Measurements from ENCODE around the gene SLC26A6.

The SLC26A6 gene

DNA sequence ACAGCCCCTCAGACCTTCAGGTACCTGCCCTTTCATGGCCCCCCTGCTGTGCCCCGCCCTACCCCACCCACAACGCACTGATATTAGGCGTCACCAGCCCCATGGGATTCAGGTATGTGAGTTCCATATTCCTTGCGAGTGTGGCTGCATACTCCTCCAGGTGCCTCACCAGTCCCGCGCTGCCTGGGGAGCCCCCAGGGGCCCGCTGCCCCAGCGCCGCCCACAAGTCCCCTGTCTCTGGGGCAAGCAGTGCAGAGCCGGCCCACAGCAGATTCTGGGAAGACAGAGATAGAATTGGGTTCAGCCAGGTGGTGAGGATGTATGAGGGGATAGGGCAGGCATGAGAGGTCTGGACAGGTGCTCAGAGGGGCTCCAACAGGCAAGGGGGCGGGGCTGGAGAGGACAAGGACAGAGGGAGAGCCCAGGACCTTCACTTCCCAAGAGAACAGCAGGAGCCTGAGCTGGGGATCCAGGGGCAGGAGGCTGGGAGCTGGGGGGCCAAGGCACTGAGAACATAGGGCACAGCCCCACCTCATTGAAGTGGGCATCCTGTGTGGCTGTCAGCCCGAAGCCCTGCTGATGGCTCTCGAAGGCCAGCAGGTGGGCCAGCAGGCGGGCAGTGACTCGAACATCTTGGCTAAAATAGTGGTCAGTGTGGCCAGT lies 13.1 kb upstream of the SLC26A6 start:
- Mint-ChIP-seq H3K27ac (no peak overlapping the region), H3K27me3 (no peaks in the 10 kb centered on the region), H3K9me3 (no peaks in the 10 kb centered on the region), H3K4me3 (no peak overlapping the region), H3K36me3 (ENCODE audit: low read depth) (peaks cover 21% of the 10 kb centered on the region), H3K4me1 (ENCODE audit: low read depth) (no peaks in the 10 kb centered on the region)
- no peak for DNase-seq

DNA sequence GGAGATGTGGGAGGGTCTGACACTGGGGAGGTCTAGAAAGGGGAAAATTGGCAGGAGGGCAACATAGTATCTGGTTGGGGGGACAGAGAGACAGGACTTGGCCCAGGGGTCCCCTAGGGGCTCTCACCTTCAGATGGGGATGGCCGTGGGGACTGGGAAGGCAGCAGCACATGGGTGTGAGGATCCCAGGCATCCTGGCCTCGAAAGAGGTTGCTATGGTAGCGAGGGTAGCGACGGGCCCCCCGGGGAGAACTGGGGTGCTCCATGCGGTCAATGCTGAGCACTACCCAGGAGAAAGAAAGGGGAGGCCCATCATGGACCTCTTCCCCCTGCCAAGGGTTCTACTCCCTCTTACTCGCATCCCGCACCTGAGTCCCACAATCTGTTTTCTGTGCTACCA lies 12.5 kb upstream of the SLC26A6 start:
- Mint-ChIP-seq H3K9me3 (no peaks in the 10 kb centered on the region), H3K27ac (no peak overlapping the region), H3K4me3 (no peak overlapping the region), H3K4me1 (ENCODE audit: low read depth) (no peaks in the 10 kb centered on the region), H3K27me3 (no peaks in the 10 kb centered on the region), H3K36me3 (ENCODE audit: low read depth) (peaks cover 20% of the 10 kb centered on the region)
- DNase-seq = no peak

DNA sequence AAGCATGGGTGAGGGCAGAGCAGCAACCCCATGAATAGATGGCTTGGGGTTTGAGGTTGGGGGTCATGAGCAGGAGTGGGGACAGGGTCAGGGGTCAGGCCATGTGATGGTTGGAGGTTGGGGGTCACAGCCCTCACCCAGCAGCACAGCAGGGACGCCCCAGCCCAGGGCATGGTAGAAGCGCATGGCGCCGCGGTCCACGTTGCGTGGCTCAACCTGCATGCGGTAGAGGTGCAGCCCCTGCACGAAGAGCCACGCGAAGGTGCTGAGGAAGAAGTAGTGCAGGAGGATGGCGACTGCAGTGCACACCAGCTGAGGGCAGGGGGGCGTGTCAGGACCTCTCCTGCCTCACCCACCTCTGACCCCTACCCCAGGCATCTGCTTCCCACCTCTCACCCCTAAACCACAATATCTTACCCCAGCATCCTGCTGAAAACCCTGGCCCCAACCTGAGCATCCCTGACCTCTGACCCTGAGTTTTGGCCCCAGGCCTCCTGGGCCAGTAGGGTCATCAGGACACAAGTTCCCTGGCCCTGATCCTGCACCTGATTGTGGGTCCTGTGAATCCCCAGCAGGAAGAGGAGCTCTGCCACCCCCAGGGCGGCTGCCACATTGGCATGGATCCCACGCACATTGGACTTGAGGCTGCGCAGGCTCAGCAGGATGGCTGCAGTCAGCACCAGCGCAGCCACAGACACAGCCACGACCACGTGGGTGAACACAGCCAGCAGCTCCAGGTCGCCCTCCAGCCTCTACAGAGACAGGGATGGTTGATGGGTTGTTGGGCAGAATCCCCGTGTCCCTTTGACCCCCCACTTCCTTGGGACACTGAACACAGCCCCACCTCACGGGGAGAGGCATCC lies 9.9 kb upstream of the SLC26A6 start:
- H3K36me3 Mint-ChIP-seq (ENCODE audit: low read depth) = peaks cover 25% of the 10 kb centered on the region
- H3K27me3 Mint-ChIP-seq = no peaks in the 10 kb centered on the region
- H3K4me3 Mint-ChIP-seq = no peak overlapping the region
- H3K9me3 Mint-ChIP-seq = no peaks in the 10 kb centered on the region
- no peaks in the 10 kb centered on the region for H3K4me1 Mint-ChIP-seq (ENCODE audit: low read depth)
- DNase-seq = no peak
- no peak overlapping the region for H3K27ac Mint-ChIP-seq

DNA sequence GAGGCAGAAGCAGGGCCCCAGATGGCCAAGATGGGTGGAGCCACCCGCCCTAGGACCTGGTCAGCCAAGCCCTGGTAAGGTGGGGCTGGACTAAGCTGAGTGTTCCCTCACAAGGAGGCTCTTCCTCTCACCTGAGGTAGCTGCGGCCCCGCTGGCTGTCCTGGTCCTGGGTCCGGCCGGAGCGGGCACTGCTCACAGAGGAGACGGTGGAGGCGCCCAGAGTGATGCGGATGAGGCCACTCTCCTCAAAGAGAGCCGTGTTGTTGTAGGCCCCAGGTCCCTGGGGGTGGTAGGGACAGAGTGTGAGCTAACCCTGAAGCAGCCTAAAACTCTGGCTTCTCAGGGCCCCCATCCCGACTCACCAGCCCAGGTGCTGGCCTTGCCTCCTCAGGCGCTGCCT lies 7.3 kb upstream of the SLC26A6 start:
- Mint-ChIP-seq H3K4me3 (no peak overlapping the region), H3K4me1 (ENCODE audit: low read depth) (no peaks in the 10 kb centered on the region), H3K27me3 (no peaks in the 10 kb centered on the region), H3K9me3 (no peaks in the 10 kb centered on the region), H3K36me3 (ENCODE audit: low read depth) (peaks cover 34% of the 10 kb centered on the region), H3K27ac (no peak overlapping the region)
- no peak for DNase-seq

DNA sequence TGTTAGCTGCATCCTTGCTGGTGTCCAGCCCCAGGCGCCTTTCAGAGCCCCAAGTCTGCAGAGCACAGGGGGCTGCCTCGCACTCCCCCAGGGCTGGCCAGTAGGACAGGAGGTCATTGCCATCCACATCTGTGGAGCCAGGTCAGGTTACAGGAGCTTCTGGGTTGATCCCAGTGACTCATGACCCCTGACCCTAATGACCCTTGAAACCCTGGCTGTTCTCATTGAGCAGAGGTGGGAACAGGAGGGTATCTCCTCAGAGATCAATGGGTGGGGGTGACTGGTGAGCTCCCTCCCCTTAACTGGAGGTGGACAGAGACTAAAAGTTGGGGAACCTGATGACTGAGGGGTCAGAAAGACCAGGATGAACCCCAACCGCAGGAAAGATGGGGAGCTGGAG lies 6.1 kb upstream of the SLC26A6 start:
- no peak for DNase-seq
- Mint-ChIP-seq H3K9me3 (no peaks in the 10 kb centered on the region), H3K36me3 (ENCODE audit: low read depth) (peaks cover 31% of the 10 kb centered on the region), H3K27ac (no peak overlapping the region), H3K4me1 (ENCODE audit: low read depth) (peaks cover 5% of the 10 kb centered on the region), H3K4me3 (no peak overlapping the region), H3K27me3 (no peaks in the 10 kb centered on the region)

DNA sequence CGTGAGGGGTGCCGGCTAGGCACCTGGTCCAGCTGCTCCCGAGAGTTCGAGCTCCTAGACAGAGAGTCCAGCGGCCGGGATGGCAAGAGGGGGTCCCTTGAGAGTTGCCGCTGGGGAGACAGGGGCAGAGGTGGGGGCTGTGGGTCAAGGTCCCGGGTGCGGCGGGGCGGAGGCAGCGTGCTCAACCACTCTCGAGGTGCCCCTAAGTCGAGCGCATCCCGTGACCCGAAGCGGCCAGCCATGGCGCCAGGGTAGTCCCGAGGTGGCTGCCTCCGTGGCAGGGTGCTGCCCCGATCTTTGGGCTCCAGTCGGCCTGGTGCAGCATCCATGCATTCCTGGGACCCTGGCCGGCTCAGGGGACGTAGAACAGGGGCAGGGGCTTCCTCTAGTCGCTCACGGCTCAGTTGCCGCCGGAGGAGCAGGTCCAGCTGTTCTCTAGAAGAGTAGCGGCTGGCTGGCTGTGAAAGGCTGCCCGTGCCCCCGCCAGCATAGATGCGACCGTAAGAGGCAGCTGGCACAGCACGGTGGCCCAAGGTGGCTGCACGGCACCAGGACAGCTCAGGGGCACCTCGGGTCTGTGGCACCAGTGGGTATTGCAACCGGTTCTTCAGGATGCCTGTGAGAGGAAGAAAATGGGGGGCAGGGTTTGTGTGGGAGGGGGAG lies 4.8 kb upstream of the SLC26A6 start:
- no peaks in the 10 kb centered on the region for H3K27me3 Mint-ChIP-seq
- H3K27ac Mint-ChIP-seq = no peak overlapping the region
- peaks cover 12% of the 10 kb centered on the region for H3K4me1 Mint-ChIP-seq (ENCODE audit: low read depth)
- peaks cover 32% of the 10 kb centered on the region for H3K36me3 Mint-ChIP-seq (ENCODE audit: low read depth)
- no peak overlapping the region for H3K4me3 Mint-ChIP-seq
- H3K9me3 Mint-ChIP-seq = no peaks in the 10 kb centered on the region
- DNase-seq = no peak

DNA sequence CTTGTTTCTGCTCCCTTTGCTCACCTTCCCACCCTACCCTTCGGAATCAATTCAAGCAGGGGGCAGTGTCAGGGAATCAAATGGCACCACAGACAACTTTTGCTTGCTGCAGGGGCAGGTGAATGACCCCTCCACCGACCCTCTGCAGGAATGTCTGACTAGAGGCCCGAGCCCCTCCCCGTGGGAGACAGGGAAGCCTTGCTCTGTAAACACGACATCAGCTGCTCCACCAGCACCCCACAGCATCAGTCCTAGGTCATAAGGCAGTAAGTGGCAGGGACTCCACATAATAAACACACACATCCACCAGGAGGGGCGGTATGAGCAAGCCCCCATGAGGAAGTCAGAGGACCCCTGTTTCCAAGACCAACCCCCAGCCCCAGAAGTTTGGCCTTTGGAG lies 2.0 kb upstream of the SLC26A6 start:
- H3K27ac Mint-ChIP-seq = peak overlapping the region; percentile 20

DNA sequence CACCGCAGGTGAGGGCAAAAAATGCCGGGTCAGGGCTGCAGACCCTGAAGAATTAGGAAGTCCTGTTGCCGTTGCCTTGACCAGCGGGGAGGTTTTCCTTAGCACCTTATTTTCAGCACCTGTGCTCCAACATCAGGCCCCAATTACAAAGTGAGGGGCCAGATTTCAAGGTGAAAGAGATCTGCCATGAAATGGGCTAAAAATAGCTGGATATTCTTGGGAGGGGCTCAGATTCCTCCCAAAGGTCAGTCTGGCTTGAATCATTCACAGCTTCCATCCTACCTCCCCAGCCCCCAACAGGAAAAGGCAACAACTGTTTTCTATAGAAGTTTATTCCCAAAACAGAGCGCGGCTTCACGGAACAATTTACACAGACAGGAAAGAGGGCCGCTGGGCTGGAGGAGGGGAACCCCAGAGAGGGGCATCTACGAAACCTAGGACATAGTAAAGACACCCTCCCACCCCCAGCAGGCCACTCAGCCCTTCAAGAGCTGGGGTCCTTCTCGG lies 941 bp upstream of the SLC26A6 start:
- Mint-ChIP-seq H3K4me3 (peak overlapping the region; percentile 86), H3K4me1 (ENCODE audit: low read depth) (peaks cover 23% of the 10 kb centered on the region), H3K27ac (no peak overlapping the region), H3K36me3 (ENCODE audit: low read depth) (peaks cover 32% of the 10 kb centered on the region), H3K27me3 (no peaks in the 10 kb centered on the region), H3K9me3 (no peaks in the 10 kb centered on the region)
- DNase-seq = no peak

More for the DNA sequence above, 2.0 kb upstream of the SLC26A6 start:
- Mint-ChIP-seq H3K36me3 (ENCODE audit: low read depth) (peaks cover 32% of the 10 kb centered on the region), H3K4me1 (ENCODE audit: low read depth) (peaks cover 23% of the 10 kb centered on the region), H3K9me3 (no peaks in the 10 kb centered on the region), H3K27me3 (no peaks in the 10 kb centered on the region), H3K4me3 (no peak overlapping the region)
- DNase-seq = no peak

DNA sequence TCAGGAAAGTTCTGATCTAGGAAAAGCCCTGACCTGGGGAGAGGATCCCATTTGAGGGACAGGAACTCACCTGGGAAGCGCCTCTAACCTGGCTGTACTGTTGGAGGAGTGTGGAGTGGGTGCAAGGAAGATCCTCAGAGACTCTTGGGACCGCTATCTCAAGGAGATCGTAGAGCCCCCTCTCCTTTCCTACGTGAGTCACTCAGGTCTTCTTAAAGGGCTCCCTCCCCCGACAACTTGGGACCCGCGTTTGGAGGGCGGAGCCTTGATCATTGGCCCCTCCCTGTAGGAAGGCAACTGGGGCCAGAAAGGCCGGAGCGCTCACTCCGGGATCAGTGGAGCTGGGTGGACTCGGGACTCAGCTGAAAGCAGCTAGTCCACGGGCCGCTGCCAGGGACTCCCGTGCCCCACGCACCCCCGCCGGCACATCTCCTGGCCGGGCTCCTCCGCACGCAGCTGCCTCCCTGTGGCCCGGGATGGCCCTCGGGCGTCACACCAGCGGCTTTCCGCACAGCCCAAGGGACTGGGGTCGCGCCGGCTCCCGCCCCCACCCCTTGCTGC lies 520 bp downstream of the SLC26A6 start:
- Mint-ChIP-seq H3K4me3 (peak overlapping the region; percentile 86), H3K4me1 (ENCODE audit: low read depth) (peaks cover 23% of the 10 kb centered on the region), H3K27ac (peak overlapping the region; percentile 47), H3K9me3 (no peaks in the 10 kb centered on the region), H3K36me3 (ENCODE audit: low read depth) (peaks cover 43% of the 10 kb centered on the region), H3K27me3 (no peaks in the 10 kb centered on the region)
- DNase-seq = peak; percentile 74

DNA sequence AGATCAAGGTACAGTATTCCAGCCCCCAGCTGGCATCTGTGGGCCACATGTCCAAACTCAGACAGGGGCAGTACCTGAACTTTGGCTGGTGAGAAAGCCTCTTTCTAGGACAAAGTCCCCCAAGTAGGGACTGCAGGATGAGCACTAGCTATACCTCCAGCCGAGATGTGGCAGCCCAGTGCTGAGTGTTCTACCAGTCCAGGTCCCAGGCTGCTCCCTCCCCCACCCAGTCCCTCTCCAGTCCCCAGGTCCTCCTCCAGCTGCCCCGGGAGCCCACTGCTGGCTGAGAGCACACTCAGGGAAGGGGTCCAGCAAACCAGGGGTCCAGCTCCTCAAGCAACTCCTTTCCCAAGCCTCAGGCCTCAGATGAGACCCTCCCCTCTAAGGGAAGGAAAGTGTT lies 1.5 kb downstream of the SLC26A6 start:
- no peak for DNase-seq
- Mint-ChIP-seq H3K4me3 (peak overlapping the region; percentile 86), H3K27ac (no peak overlapping the region), H3K9me3 (no peaks in the 10 kb centered on the region), H3K4me1 (ENCODE audit: low read depth) (peaks cover 23% of the 10 kb centered on the region), H3K36me3 (ENCODE audit: low read depth) (peaks cover 44% of the 10 kb centered on the region), H3K27me3 (no peaks in the 10 kb centered on the region)

DNA sequence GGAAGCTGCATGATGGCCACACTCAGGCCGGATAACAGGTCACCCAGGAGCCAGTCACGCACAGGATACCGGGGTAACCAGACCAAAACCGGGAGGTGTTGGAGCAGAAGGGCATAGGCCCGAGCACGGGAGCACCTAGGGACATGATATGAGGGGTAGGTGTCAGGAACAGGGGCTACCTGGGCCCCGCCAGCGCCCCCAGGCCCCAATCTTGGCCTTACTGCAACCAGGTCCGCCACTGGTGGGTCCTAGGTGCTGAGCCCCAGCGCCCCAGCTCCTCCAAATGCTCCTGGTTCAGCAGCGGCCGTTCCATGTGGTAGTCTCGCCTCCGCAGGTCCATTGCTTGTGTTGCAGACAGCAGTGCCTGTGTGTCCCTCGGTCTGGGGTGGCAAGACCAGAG lies 2.0 kb downstream of the SLC26A6 start:
- H3K9me3 Mint-ChIP-seq = no peaks in the 10 kb centered on the region
- DNase-seq = no peak
- H3K4me3 Mint-ChIP-seq = peak overlapping the region; percentile 5
- no peaks in the 10 kb centered on the region for H3K27me3 Mint-ChIP-seq
- peaks cover 23% of the 10 kb centered on the region for H3K4me1 Mint-ChIP-seq (ENCODE audit: low read depth)
- H3K27ac Mint-ChIP-seq = no peak overlapping the region
- H3K36me3 Mint-ChIP-seq (ENCODE audit: low read depth) = peaks cover 49% of the 10 kb centered on the region

DNA sequence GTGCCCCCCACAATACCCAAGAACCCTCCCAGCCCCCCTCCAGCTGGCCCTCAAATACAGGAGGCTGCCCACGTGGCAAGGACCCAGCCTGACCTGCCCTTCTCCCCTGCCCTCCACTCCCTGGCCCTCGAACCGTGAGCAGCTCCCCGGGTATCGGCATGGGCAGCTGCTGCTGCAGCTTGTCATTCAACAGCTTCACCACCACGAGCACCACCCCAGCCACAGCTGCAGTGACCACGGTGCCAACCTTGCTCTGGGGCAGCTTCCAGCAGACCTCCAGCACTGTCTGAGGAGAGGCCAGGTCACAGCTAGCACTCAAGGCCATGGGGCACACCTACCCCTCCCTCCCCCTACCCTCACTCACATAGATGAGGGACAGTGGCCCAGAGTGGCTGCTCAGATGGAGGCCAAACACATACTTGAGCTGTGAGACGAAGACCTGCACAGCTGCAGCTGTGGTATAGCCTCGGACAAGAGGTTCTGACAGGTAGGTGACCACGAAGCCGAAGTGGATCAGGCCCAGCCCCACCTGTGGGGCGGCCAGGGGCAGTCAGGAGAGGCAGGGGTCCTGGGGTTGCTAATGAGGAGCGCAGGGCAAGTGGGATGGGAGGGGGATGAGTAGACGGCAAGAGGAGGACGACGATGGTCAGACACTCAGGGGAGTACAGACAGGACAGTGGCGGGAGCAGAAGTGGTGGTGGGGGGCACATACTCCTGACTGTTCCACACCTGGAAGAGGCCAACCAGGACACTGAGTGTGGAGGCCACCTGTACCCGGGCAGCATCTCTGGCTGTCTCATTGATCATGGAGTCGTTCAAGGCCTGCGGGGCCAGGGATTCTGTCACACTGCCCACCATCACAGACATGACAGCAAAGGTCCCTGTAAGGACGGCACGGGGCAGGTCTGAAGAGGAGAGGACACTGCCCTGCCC lies 3.5 kb downstream of the SLC26A6 start:
- Mint-ChIP-seq H3K27me3 (no peaks in the 10 kb centered on the region), H3K27ac (no peak overlapping the region), H3K9me3 (no peaks in the 10 kb centered on the region)

DNA sequence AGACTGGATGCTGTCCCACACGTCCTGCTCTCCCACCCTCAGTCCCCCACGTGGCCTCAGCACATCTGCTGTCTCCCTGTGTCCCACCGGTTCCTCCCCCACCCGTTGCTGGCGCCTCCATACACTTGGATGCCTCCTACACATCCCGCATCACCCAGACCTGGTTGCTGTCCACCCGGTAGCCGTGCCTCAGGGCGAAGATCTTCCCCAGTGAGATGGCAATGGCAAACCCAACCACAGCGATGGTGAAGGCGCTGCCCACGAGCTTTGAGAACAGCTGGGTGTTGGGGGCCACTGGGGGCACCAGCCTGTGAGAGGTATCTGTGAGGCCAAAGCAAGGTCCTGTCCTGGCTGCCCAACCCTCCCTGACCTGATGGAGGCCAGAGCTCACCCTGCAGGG lies 4.4 kb downstream of the SLC26A6 start:
- no peak overlapping the region for H3K27ac Mint-ChIP-seq
- H3K36me3 Mint-ChIP-seq (ENCODE audit: low read depth) = peaks cover 72% of the 10 kb centered on the region
- no peak for DNase-seq
- no peak overlapping the region for H3K4me3 Mint-ChIP-seq
- no peaks in the 10 kb centered on the region for H3K9me3 Mint-ChIP-seq
- H3K27me3 Mint-ChIP-seq = no peaks in the 10 kb centered on the region
- H3K4me1 Mint-ChIP-seq (ENCODE audit: low read depth) = peaks cover 12% of the 10 kb centered on the region

More for the DNA sequence above, 3.5 kb downstream of the SLC26A6 start:
- H3K36me3 Mint-ChIP-seq (ENCODE audit: low read depth) = peaks cover 62% of the 10 kb centered on the region
- peaks cover 20% of the 10 kb centered on the region for H3K4me1 Mint-ChIP-seq (ENCODE audit: low read depth)
- no peak overlapping the region for H3K4me3 Mint-ChIP-seq
- no peak for DNase-seq

DNA sequence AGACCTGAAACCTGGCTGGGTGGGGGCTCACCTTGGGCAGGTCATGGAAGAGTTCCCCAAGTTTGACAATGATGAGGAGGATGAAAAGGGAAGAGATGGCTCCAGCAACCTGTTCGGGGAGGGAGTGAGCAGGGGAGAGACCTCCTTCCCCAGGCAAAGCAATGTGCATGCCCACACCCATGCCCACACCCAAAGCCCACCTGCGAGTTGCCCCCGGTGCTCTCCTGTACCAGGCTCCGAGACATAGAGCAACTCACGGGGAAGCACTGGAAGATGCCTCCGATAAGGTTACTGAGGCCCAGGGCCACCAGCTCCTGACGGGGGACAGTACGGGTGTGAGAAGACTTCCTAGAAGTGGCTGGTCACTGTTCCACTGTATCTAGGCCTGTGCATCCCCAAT lies 4.9 kb downstream of the SLC26A6 start:
- Mint-ChIP-seq H3K36me3 (ENCODE audit: low read depth) (peaks cover 74% of the 10 kb centered on the region), H3K27ac (no peak overlapping the region), H3K4me3 (no peak overlapping the region), H3K9me3 (no peaks in the 10 kb centered on the region), H3K4me1 (ENCODE audit: low read depth) (peaks cover 11% of the 10 kb centered on the region), H3K27me3 (no peaks in the 10 kb centered on the region)
- no peak for DNase-seq

Data from activated T-cell treated with anti-CD3 and anti-CD28 coated beads, Interleukin-2, amount 50 U/mL, for 24 hours (primary cell).